ENCODE data around the gene ITPKC.

- TF ChIP-seq, protein P1, sequence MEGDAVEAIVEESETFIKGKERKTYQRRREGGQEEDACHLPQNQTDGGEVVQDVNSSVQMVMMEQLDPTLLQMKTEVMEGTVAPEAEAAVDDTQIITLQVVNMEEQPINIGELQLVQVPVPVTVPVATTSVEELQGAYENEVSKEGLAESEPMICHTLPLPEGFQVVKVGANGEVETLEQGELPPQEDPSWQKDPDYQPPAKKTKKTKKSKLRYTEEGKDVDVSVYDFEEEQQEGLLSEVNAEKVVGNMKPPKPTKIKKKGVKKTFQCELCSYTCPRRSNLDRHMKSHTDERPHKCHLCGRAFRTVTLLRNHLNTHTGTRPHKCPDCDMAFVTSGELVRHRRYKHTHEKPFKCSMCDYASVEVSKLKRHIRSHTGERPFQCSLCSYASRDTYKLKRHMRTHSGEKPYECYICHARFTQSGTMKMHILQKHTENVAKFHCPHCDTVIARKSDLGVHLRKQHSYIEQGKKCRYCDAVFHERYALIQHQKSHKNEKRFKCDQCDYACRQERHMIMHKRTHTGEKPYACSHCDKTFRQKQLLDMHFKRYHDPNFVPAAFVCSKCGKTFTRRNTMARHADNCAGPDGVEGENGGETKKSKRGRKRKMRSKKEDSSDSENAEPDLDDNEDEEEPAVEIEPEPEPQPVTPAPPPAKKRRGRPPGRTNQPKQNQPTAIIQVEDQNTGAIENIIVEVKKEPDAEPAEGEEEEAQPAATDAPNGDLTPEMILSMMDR (conservative IDR thresholded peaks at IDR 0.05; ENCODE audit: low read depth in 2 of 2) = no peak
- TF ChIP-seq POLR2AphosphoS5 (IDR thresholded peaks at IDR 0.05; ENCODE audit: low read depth) (peak; percentile 45; the same call in 1 of the 2 replicates), EZH2 (IDR thresholded peaks at IDR 0.05; ENCODE audit: low read depth, unreplicated experiment) (no peak)
Observed at GRCh38 chr19:40714441-40715299, 2.2 kb upstream of the ITPKC start.

All from GM23338 (cell line).